Esophagus (tissue), 2 donors: ENCODE results near the gene SLC44A1. TPM values are rescaled to one million over a fixed set of nuclear protein-coding genes. Genes with fewer than 3 reads are reported as not detected.

Source experiments
- H3K27ac ChIP-seq, 2 donors: one replicate each; pipeline ENCODE4 v1.5.1; 2013; ENCODE audit warnings: low read depth in 2 of 2, mild to moderate bottlenecking in 2 of 2, inconsistent platforms in 1 of 2, low read length in 1 of 2, moderate library complexity in 1 of 2
- H3K27me3 ChIP-seq, 2 donors: one replicate each; pipeline ENCODE4 v1.6.1; 2013; ENCODE audit warnings: low read length in 2 of 2, control low read depth in 1 of 2, mild to moderate bottlenecking in 1 of 2; ENCODE audit not compliant: insufficient read depth in 2 of 2, control insufficient read depth in 1 of 2
- H3K36me3 ChIP-seq, 2 donors: one replicate each; pipeline ENCODE4 v1.6.1; 2013; ENCODE audit warnings: low read length in 1 of 2; ENCODE audit not compliant: control insufficient read depth in 2 of 2, insufficient read depth in 2 of 2
- H3K4me1 ChIP-seq, 2 donors: one replicate each; pipeline ENCODE4 v1.6.1; 2013; ENCODE audit warnings: low read length in 1 of 2; ENCODE audit not compliant: control insufficient read depth in 2 of 2, insufficient read depth in 2 of 2
- H3K4me3 ChIP-seq, 2 donors: one replicate each; pipeline ENCODE4 v1.5.1; 2013; ENCODE audit warnings: low read length in 2 of 2, mild to moderate bottlenecking in 2 of 2, low read depth in 1 of 2, moderate library complexity in 1 of 2
- H3K9me3 ChIP-seq, 2 donors: one replicate each; pipeline ENCODE4 v1.6.1; 2013; ENCODE audit warnings: mild to moderate bottlenecking in 2 of 2, low read depth in 1 of 2, low read length in 1 of 2, moderate library complexity in 1 of 2; ENCODE audit not compliant: control insufficient read depth in 2 of 2, insufficient read depth in 1 of 2
- WGBS, 2 donors: extraction: QIAGEN DNeasy Blood & Tissue Kit; methylation state at CpG; one replicate each; pipeline ENCODE4 v1.1.7; 2013; 5-methylcytosine and 5-hydroxymethylcytosine counted together
- polyA plus RNA-seq, 2 donors: library from polyadenylated mRNA; stranded (reverse); fragments of 200-250 nt; gene quantifications; one replicate each; pipeline ENCODE4 v1.2.3, GENCODE V29; 2013
- donor health status: healthy with polysubstance abuse.
- donor health status: Bipolar disorder and iron deficiency.

Gene SLC44A1
- polyA plus RNA-seq, 2 donors, result 8.2 to 9.6 TPM

GRCh38 chr9:105241356-105242043 lies 3.0 kb upstream of the SLC44A1 start:
- no peaks in the 10 kb centered on the region for H3K4me1 ChIP-seq
- no peaks in the 10 kb centered on the region for H3K27me3 ChIP-seq
- 62 to 72% methylated on average over 4 of the region's 4 CpGs for WGBS, 2 donors
- no peak overlapping the region for H3K4me3 ChIP-seq
- H3K27ac ChIP-seq, result no peak overlapping the region
- H3K9me3 ChIP-seq, result no peaks in the 10 kb centered on the region
- no peaks in the 10 kb centered on the region for H3K36me3 ChIP-seq

GRCh38 chr9:105242062-105242461 lies 2.4 kb upstream of the SLC44A1 start:
- H3K4me1 ChIP-seq, result no peaks in the 10 kb centered on the region
- no peaks in the 10 kb centered on the region for H3K36me3 ChIP-seq
- H3K27me3 ChIP-seq, result no peaks in the 10 kb centered on the region
- H3K4me3 ChIP-seq, result no peak overlapping the region
- WGBS, 2 donors, result 64% methylated on average over 2 of the region's 2 CpGs
- no peaks in the 10 kb centered on the region for H3K9me3 ChIP-seq
- H3K27ac ChIP-seq, result no peak overlapping the region

GRCh38 chr9:105242557-105242956 lies 1.9 kb upstream of the SLC44A1 start:
- no peaks in the 10 kb centered on the region for H3K9me3 ChIP-seq
- H3K27me3 ChIP-seq, result no peaks in the 10 kb centered on the region
- 32 to 41% methylated on average over 4 of the region's 4 CpGs for WGBS, 2 donors
- no peak overlapping the region for H3K4me3 ChIP-seq
- no peaks in the 10 kb centered on the region for H3K36me3 ChIP-seq
- no peaks in the 10 kb centered on the region for H3K4me1 ChIP-seq
- H3K27ac ChIP-seq, result no peak overlapping the region

GRCh38 chr9:105243015-105243686 lies 1.3 kb upstream of the SLC44A1 start:
- Histone ChIP-seq H3K4me1 (no peaks in the 10 kb centered on the region), H3K4me3 (no peak overlapping the region), H3K27ac (no peak overlapping the region), H3K9me3 (no peaks in the 10 kb centered on the region), H3K36me3 (no peaks in the 10 kb centered on the region), H3K27me3 (no peaks in the 10 kb centered on the region)
- WGBS, 2 donors, result 61 to 62% methylated on average over 5 of the region's 5 CpGs

GRCh38 chr9:105244734-105245028 lies 230 bp downstream of the SLC44A1 start:
- Histone ChIP-seq H3K36me3 (no peaks in the 10 kb centered on the region), H3K27me3 (no peaks in the 10 kb centered on the region), H3K27ac (peak overlapping the region; percentile 72 to 91), H3K4me1 (no peaks in the 10 kb centered on the region), H3K9me3 (no peaks in the 10 kb centered on the region), H3K4me3 (peak overlapping the region; percentile 79 to 83)
- 0% methylated on average over 30 to 48 of the region's 48 CpGs for WGBS, 2 donors

- peak overlapping the region; percentile 79 to 83 for H3K4me3 ChIP-seq
- peak overlapping the region; percentile 72 to 91 for H3K27ac ChIP-seq
- H3K36me3 ChIP-seq, result no peaks in the 10 kb centered on the region
- H3K27me3 ChIP-seq, result no peaks in the 10 kb centered on the region
- WGBS, 2 donors, result 0% methylated on average over 55 to 57 of the region's 57 CpGs
- no peaks in the 10 kb centered on the region for H3K9me3 ChIP-seq
- no peaks in the 10 kb centered on the region for H3K4me1 ChIP-seq
Measured at GRCh38 chr9:105245029-105245890, 809 bp downstream of the SLC44A1 start.

- Histone ChIP-seq H3K4me1 (no peaks in the 10 kb centered on the region), H3K27ac (peak overlapping the region in 1 of 2 donors; percentile 72), H3K9me3 (no peaks in the 10 kb centered on the region), H3K4me3 (peak overlapping the region in 1 of 2 donors; percentile 79), H3K27me3 (no peaks in the 10 kb centered on the region), H3K36me3 (no peaks in the 10 kb centered on the region)
- 7% methylated on average over 4 of the region's 4 CpGs for WGBS, 2 donors
Measured at GRCh38 chr9:105245891-105246161, 1.4 kb downstream of the SLC44A1 start.

GRCh38 chr9:105246656-105247173 lies 2.3 kb downstream of the SLC44A1 start:
- Histone ChIP-seq H3K4me3 (no peak overlapping the region), H3K9me3 (no peaks in the 10 kb centered on the region), H3K4me1 (no peaks in the 10 kb centered on the region), H3K27ac (no peak overlapping the region), H3K36me3 (no peaks in the 10 kb centered on the region), H3K27me3 (no peaks in the 10 kb centered on the region)
- WGBS, 2 donors, result 33 to 44% methylated on average over 5 of the region's 5 CpGs

- WGBS, 2 donors, result 78 to 88% methylated on average over 3 of the region's 3 CpGs
- H3K4me3 ChIP-seq, result no peak overlapping the region
Measured at GRCh38 chr9:105248691-105249090, 4.2 kb downstream of the SLC44A1 start.

More at GRCh38 chr9:105248691-105249090, 4.2 kb downstream of the SLC44A1 start:
- Histone ChIP-seq H3K4me1 (no peaks in the 10 kb centered on the region), H3K27me3 (no peaks in the 10 kb centered on the region), H3K9me3 (no peaks in the 10 kb centered on the region), H3K36me3 (no peaks in the 10 kb centered on the region), H3K27ac (no peak overlapping the region)
